MM.1S (cell line): ENCODE data around the gene NUDT14.

Experiments used
- EZH2 ChIP-seq: fragments of 300-600 bp; sonication (generic); optimal IDR thresholded peaks from 2 replicates; pipeline ENCODE3; 2017; ENCODE audit warnings: low read depth, mild to moderate bottlenecking, antibody characterized with exemption, low read length, mixed read lengths
- TF ChIP-seq, protein P1 (sequence below): fragments of 300-600 bp; sonication (generic); IDR thresholded peaks from 2 replicates; pipeline ENCODE4 v1.5.1; 2016; ENCODE audit warnings: antibody characterized with exemption, low read length, mixed read lengths

DNA sequence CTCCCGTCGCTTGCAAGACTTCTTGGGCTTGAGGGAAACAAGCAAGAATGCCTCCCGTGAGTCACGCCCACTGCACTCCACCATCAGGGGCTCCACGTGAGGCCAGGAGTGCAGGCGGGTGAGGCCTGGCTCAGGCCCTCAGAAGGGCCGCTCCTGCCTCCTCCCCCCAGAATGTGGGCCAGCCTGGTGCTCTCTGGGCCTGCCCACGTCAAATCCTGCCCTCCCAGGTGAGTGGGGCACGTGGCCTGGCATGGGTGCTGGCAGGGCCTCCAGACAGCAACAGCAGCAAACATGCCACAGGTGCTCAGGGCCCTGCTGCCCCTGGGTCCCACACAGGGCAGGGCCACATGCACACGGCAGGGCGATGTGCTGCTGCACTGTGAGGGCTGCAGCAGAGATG, 36.7 kb upstream of the NUDT14 start:
- TF ChIP-seq EZH2: no peak
- TF ChIP-seq, protein P1, sequence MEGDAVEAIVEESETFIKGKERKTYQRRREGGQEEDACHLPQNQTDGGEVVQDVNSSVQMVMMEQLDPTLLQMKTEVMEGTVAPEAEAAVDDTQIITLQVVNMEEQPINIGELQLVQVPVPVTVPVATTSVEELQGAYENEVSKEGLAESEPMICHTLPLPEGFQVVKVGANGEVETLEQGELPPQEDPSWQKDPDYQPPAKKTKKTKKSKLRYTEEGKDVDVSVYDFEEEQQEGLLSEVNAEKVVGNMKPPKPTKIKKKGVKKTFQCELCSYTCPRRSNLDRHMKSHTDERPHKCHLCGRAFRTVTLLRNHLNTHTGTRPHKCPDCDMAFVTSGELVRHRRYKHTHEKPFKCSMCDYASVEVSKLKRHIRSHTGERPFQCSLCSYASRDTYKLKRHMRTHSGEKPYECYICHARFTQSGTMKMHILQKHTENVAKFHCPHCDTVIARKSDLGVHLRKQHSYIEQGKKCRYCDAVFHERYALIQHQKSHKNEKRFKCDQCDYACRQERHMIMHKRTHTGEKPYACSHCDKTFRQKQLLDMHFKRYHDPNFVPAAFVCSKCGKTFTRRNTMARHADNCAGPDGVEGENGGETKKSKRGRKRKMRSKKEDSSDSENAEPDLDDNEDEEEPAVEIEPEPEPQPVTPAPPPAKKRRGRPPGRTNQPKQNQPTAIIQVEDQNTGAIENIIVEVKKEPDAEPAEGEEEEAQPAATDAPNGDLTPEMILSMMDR: no peak
